IPS-20b (cell line): ENCODE data around the gene BDH1.

Source experiments
- H3K27ac ChIP-seq: one replicate; pipeline ENCODE4 v1.5.1; 2013; ENCODE audit warnings: low read length
- H3K27me3 ChIP-seq: 2 replicates; pipeline ENCODE4 v1.6.1; 2013; ENCODE audit warnings: mild to moderate bottlenecking, low read length, inconsistent platforms; ENCODE audit not compliant: insufficient read depth
- H3K36me3 ChIP-seq: 2 replicates; pipeline ENCODE4 v1.6.1; 2013; ENCODE audit warnings: low read depth, mild to moderate bottlenecking, inconsistent platforms, low read length, moderate library complexity; ENCODE audit not compliant: insufficient read depth
- H3K4me1 ChIP-seq: 2 replicates; pipeline ENCODE4 v1.6.1; 2013; ENCODE audit warnings: mild to moderate bottlenecking, control low read depth, inconsistent platforms, low read length, moderate library complexity; ENCODE audit not compliant: insufficient read depth
- H3K4me3 ChIP-seq: 2 replicates; pipeline ENCODE4 v1.5.1; 2013; ENCODE audit warnings: mild to moderate bottlenecking, low read length, inconsistent platforms
- H3K9ac ChIP-seq: 2 replicates; pipeline ENCODE4 v1.6.1; 2013; ENCODE audit warnings: low read depth, mild to moderate bottlenecking, inconsistent platforms, low read length, moderate library complexity
- H3K9me3 ChIP-seq: 2 replicates; pipeline ENCODE4 v1.6.1; 2013; ENCODE audit warnings: mild to moderate bottlenecking, low read depth, low read length, inconsistent platforms; ENCODE audit not compliant: insufficient read depth

Gene BDH1

GRCh38 chr3:197508051-197508451 is 47.7 kb downstream of the BDH1 start:
- Histone ChIP-seq H3K36me3 (no peaks in the 10 kb centered on the region), H3K27ac (no peak overlapping the region), H3K9me3 (no peaks in the 10 kb centered on the region), H3K4me1 (peaks cover 4% of the 10 kb centered on the region; the same call in 1 of the 2 replicates), H3K9ac (no peak overlapping the region), H3K4me3 (no peak overlapping the region), H3K27me3 (peaks cover 11% of the 10 kb centered on the region)

DNA sequence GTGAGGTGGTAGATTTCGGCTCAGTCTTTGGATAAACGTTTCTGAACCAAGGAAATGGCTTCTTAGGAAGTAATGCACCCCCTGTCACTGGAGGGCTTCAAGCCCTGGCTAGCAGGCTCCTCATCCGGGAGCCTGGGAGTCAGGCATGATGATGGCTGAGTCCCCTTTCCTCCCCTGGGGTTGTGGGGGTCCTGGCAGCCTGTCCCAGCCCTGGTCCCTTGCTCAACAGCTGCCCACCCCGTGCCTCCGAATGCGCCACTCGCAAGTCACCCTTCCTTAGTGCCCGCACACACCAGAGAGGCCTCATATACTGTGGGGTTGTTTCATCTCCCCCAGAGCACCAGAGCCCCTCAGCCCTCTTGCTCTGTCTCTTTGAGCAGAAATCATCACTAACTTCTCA is 48.2 kb downstream of the BDH1 start:
- no peaks in the 10 kb centered on the region for H3K36me3 ChIP-seq
- H3K9ac ChIP-seq: no peak overlapping the region

DNA sequence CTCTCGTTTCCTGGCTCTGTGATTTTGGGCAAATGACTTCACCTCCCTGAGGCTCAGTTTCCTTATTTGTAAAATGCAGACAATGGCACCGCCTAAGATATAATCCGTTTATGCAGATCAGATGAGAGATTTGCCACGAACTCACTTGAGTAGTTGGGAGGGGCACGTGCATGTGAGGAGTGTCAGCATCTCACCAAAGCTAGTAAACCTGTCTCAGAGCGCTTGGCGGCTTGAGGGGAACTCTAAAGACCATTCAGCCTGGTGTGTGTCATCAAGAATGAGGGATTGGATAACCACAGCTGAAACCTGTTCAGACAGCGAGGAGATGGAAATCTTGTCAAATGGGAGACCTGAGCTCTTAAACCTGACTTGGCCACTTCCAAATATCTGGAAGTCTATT is 48.7 kb downstream of the BDH1 start:
- no peak overlapping the region for H3K4me3 ChIP-seq
- no peak overlapping the region for H3K27ac ChIP-seq
- H3K4me1 ChIP-seq: peaks cover 4% of the 10 kb centered on the region; the same call in 1 of the 2 replicates
- H3K27me3 ChIP-seq: peaks cover 11% of the 10 kb centered on the region
- H3K36me3 ChIP-seq: no peaks in the 10 kb centered on the region
- H3K9me3 ChIP-seq: no peaks in the 10 kb centered on the region
- no peak overlapping the region for H3K9ac ChIP-seq

More for the DNA sequence above, 48.2 kb downstream of the BDH1 start:
- Histone ChIP-seq H3K4me1 (peaks cover 4% of the 10 kb centered on the region; the same call in 1 of the 2 replicates), H3K27ac (no peak overlapping the region), H3K4me3 (no peak overlapping the region), H3K9me3 (no peaks in the 10 kb centered on the region), H3K27me3 (peaks cover 11% of the 10 kb centered on the region)

GRCh38 chr3:197505796-197506548 is 49.8 kb downstream of the BDH1 start:
- Histone ChIP-seq H3K9me3 (no peaks in the 10 kb centered on the region), H3K9ac (no peak overlapping the region), H3K36me3 (no peaks in the 10 kb centered on the region), H3K4me1 (peaks cover 4% of the 10 kb centered on the region; the same call in 1 of the 2 replicates), H3K4me3 (no peak overlapping the region), H3K27me3 (peaks cover 11% of the 10 kb centered on the region), H3K27ac (no peak overlapping the region)

DNA sequence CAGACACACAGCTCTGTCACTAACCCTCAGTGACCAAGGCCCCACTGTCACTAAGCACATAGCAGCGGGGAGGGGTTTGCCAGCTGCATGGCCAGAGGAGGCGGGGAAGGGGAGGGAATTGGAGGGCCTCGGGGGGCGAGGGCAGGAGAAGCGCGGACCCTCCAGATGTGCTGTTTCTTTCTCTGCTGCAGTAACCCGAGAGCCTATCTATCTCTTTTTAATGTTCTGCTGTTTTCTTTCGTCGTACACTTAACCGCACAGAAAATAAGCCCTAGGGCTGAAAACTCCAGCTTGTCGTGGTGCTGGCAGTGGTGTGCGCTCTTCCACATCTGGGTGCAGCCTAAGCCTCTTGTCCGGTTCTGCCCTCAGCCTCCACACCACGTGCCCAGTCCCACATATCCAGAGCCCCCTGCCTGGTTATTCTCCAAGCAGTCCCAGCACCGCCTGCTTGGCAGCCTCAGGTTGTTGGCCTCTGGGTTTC is 51.1 kb downstream of the BDH1 start:
- H3K4me1 ChIP-seq: peaks cover 3% of the 10 kb centered on the region; the same call in 1 of the 2 replicates
- no peak overlapping the region for H3K9ac ChIP-seq
- no peaks in the 10 kb centered on the region for H3K36me3 ChIP-seq
- H3K9me3 ChIP-seq: no peaks in the 10 kb centered on the region
- peaks cover 8% of the 10 kb centered on the region for H3K27me3 ChIP-seq
- no peak overlapping the region for H3K27ac ChIP-seq
- H3K4me3 ChIP-seq: no peak overlapping the region

- H3K27me3 ChIP-seq: peaks cover 3% of the 10 kb centered on the region; the same call in 1 of the 2 replicates
- H3K36me3 ChIP-seq: no peaks in the 10 kb centered on the region
- no peak overlapping the region for H3K9ac ChIP-seq
- H3K4me1 ChIP-seq: no peaks in the 10 kb centered on the region
- H3K27ac ChIP-seq: no peak overlapping the region
- no peaks in the 10 kb centered on the region for H3K9me3 ChIP-seq
- H3K4me3 ChIP-seq: no peak overlapping the region
Measured at GRCh38 chr3:197504229-197504628, 51.5 kb downstream of the BDH1 start.

- no peaks in the 10 kb centered on the region for H3K27me3 ChIP-seq
- H3K36me3 ChIP-seq: no peaks in the 10 kb centered on the region
- no peak overlapping the region for H3K27ac ChIP-seq
- H3K9me3 ChIP-seq: no peaks in the 10 kb centered on the region
- no peak overlapping the region for H3K9ac ChIP-seq
- no peak overlapping the region for H3K4me3 ChIP-seq
- H3K4me1 ChIP-seq: no peaks in the 10 kb centered on the region
Measured at GRCh38 chr3:197503652-197504051, 52.1 kb downstream of the BDH1 start.

GRCh38 chr3:197501879-197502620 is 53.7 kb downstream of the BDH1 start:
- no peak overlapping the region for H3K27ac ChIP-seq
- no peaks in the 10 kb centered on the region for H3K27me3 ChIP-seq
- H3K36me3 ChIP-seq: no peaks in the 10 kb centered on the region
- H3K9ac ChIP-seq: no peak overlapping the region
- no peaks in the 10 kb centered on the region for H3K9me3 ChIP-seq
- H3K4me3 ChIP-seq: no peak overlapping the region
- no peaks in the 10 kb centered on the region for H3K4me1 ChIP-seq

DNA sequence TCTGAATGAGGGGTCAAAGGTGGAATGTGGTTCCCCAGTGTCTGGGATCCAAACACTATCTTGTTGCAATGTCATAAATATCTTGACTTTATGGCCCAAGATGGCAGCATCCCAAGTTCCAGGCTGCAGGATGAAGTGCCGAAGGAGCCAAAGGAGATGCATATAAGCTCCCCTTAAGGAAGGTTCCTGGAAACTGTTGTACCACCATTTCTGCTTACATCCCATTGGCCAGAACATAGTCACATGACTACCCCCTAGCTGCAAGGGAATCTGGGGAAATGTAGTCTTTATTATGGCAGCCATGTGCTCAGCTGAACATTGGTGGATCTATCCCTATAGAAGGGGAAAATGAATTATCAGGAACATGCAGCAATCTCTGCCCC is 54.3 kb downstream of the BDH1 start:
- H3K27me3 ChIP-seq: no peaks in the 10 kb centered on the region
- no peaks in the 10 kb centered on the region for H3K9me3 ChIP-seq
- no peak overlapping the region for H3K27ac ChIP-seq
- no peak overlapping the region for H3K4me3 ChIP-seq
- H3K4me1 ChIP-seq: no peaks in the 10 kb centered on the region
- no peak overlapping the region for H3K9ac ChIP-seq
- H3K36me3 ChIP-seq: no peaks in the 10 kb centered on the region

DNA sequence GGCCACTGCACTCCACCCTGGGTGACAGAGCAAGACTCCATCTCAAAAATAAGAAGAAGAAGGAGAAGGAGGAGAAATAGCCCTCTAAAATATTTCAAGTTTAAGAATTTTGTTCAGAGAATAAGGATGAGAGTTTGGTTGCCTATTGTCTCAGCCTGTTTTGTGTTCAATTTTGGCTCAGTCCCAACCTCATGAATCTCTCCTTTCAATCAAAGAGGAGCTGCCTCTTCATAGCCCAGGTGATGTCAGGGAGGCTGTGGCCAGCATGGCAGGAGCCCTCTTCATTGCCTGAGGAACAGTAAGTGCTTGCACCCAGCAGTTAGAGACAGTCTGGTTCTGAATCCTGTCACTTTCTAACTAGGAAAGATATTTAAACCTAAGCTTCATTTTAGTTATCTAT is 55.0 kb downstream of the BDH1 start:
- H3K27me3 ChIP-seq: no peaks in the 10 kb centered on the region
- H3K4me1 ChIP-seq: no peaks in the 10 kb centered on the region
- H3K4me3 ChIP-seq: no peak overlapping the region
- no peak overlapping the region for H3K27ac ChIP-seq
- no peaks in the 10 kb centered on the region for H3K36me3 ChIP-seq
- H3K9me3 ChIP-seq: no peaks in the 10 kb centered on the region
- H3K9ac ChIP-seq: no peak overlapping the region

GRCh38 chr3:197499427-197499826 is 56.3 kb downstream of the BDH1 start:
- no peak overlapping the region for H3K4me3 ChIP-seq
- no peak overlapping the region for H3K9ac ChIP-seq
- no peak overlapping the region for H3K27ac ChIP-seq

More at GRCh38 chr3:197499427-197499826, 56.3 kb downstream of the BDH1 start:
- H3K27me3 ChIP-seq: no peaks in the 10 kb centered on the region
- no peaks in the 10 kb centered on the region for H3K36me3 ChIP-seq
- H3K9me3 ChIP-seq: no peaks in the 10 kb centered on the region
- H3K4me1 ChIP-seq: no peaks in the 10 kb centered on the region
